Psoas muscle (tissue), 8 donors: ENCODE data around the gene SEMA3F. TPM values are rescaled to one million over a fixed set of nuclear protein-coding genes. Genes with fewer than 3 reads are reported as not detected.

ENCODE experiments used
- ATAC-seq, 4 donors: fragments of 200-7000 bp; cut with Tn5 transposase; one replicate each; pipeline ENCODE4 v1.9.1; 2020; ENCODE audit warnings: moderate library complexity in 3 of 4, mild to moderate bottlenecking in 2 of 4
- DNase-seq, 2 donors: peaks; one replicate each; pipeline ENCODE4 v3.0.0-alpha.2; 2020
- H3K27ac ChIP-seq: fragments of 200-600 bp; one replicate; pipeline ENCODE4 v1.8.0; 2022
- H3K27me3 ChIP-seq, 3 donors: fragments of 200-600 bp in 1 of 3; one replicate each; pipeline versions ENCODE4 v1.6.1 to v1.8.0; 2013 to 2022; ENCODE audit warnings: low read length in 2 of 3, mild to moderate bottlenecking in 2 of 3, moderate library complexity in 1 of 3; ENCODE audit not compliant: insufficient read depth in 3 of 3
- H3K36me3 ChIP-seq, 2 donors: fragments of 200-600 bp in 1 of 2; one replicate each; pipeline versions ENCODE4 v1.6.1 to v1.8.0; 2013 to 2022; ENCODE audit warnings: low read depth in 1 of 2, mild to moderate bottlenecking in 1 of 2, moderate library complexity in 1 of 2; ENCODE audit not compliant: insufficient read depth in 1 of 2
- H3K4me1 ChIP-seq: fragments of 200-600 bp; one replicate; pipeline ENCODE4 v1.8.0; 2022
- H3K4me3 ChIP-seq: fragments of 200-600 bp; one replicate; pipeline ENCODE4 v1.8.0; 2022; ENCODE audit warnings: mild to moderate bottlenecking
- H3K9me3 ChIP-seq: fragments of 200-600 bp; one replicate; pipeline ENCODE4 v1.8.0; 2022
- WGBS, 3 donors: extraction: QIAGEN DNeasy Blood & Tissue Kit; methylation state at CpG; one replicate each; pipeline versions ENCODE4 v1.1.6 to v1.1.7; 2013; 5-methylcytosine and 5-hydroxymethylcytosine counted together
- intact Hi-C, 2 donors: fragments of 100-400 bp; cut with DNase I; formaldehyde crosslinking; loops; one replicate each; pipeline versions ENCODE4 v1.11.0 to v1.14.2; 2022
- polyA plus RNA-seq, 3 donors: library from polyadenylated mRNA; stranded (reverse); fragments of 200-250 nt; gene quantifications; one replicate each; pipeline ENCODE4 v1.2.3, GENCODE V29; 2013
- total RNA-seq, 4 donors: library from RNA; stranded (reverse); fragmentation: NEBNext Ultra II Directional in 2 of 4; extraction: Animal tissue kit (Norgen Biotek cat#: 25700) in 2 of 4; gene quantifications; one replicate each; pipeline versions ENCODE4 v1.2.1 to v1.2.4, GENCODE V29; 2021 to 2023
- TF ChIP-seq, protein P1 (sequence below): fragments of 200-600 bp; IDR thresholded peaks from one replicate; pipeline ENCODE4 v1.8.0; 2022; ENCODE audit warnings: antibody characterized with exemption
- donor health status: healthy with polysubstance abuse.
- donor health status: DM: no; HTN: no; CAD: no; lungs with moderate emphysema.
- donor health status: Bipolar disorder and iron deficiency.
- donor health status: healthy.
- donor health status: DM: yes; HTN: yes; CAD: no.
- donor health status: DM: no; HTN: no; CAD: no.
- donor health status: DM: no; HTN: no; CAD: no.
- donor health status: DM: yes; HTN: yes; CAD: no.

SEMA3F gene
- total and polyA plus RNA-seq, 7 donors = 4.7 to 13.7 (median 7.6) TPM

DNA sequence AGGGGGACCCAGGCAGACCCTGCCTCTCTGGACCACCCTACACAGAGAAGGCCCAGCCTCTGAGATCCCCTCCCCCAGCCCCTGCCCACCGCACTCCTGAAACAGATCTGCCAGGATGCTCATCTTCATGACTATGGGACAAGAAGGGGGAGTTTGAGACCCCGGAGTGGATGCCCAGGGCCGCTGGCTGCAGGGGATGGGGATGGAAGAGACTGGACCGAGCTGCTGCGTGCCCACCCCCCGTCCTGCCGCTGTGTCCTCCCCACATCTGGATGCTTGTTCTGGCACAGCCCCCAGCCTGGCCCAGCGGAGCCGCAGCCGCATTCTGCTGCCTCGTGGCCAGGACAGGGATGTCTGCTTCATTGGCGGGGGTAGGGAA is 30.3 kb upstream of the SEMA3F start:
- 11 to 28% (median 23%) methylated on average over 9 to 12 of the region's 12 CpGs for WGBS, 3 donors
- no peak overlapping the region for H3K27ac ChIP-seq
- DNase-seq (peak in 1 of 2 donors; percentile 45), ATAC-seq (no peak)
- no peak overlapping the region for H3K4me3 ChIP-seq
- TF ChIP-seq, protein P1, sequence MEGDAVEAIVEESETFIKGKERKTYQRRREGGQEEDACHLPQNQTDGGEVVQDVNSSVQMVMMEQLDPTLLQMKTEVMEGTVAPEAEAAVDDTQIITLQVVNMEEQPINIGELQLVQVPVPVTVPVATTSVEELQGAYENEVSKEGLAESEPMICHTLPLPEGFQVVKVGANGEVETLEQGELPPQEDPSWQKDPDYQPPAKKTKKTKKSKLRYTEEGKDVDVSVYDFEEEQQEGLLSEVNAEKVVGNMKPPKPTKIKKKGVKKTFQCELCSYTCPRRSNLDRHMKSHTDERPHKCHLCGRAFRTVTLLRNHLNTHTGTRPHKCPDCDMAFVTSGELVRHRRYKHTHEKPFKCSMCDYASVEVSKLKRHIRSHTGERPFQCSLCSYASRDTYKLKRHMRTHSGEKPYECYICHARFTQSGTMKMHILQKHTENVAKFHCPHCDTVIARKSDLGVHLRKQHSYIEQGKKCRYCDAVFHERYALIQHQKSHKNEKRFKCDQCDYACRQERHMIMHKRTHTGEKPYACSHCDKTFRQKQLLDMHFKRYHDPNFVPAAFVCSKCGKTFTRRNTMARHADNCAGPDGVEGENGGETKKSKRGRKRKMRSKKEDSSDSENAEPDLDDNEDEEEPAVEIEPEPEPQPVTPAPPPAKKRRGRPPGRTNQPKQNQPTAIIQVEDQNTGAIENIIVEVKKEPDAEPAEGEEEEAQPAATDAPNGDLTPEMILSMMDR = no peak
- H3K36me3 ChIP-seq = peaks cover 2 to 17% of the 10 kb centered on the region in 2 donors
- peaks cover 4% of the 10 kb centered on the region for H3K4me1 ChIP-seq
- H3K27me3 ChIP-seq = no peaks in the 10 kb centered on the region
- intact Hi-C loops = loop anchor here (5.0 kb wide), 2 partner anchors 108 to 148 kb away; no protein-coding TSS in a partner anchor
- no peaks in the 10 kb centered on the region for H3K9me3 ChIP-seq

DNA sequence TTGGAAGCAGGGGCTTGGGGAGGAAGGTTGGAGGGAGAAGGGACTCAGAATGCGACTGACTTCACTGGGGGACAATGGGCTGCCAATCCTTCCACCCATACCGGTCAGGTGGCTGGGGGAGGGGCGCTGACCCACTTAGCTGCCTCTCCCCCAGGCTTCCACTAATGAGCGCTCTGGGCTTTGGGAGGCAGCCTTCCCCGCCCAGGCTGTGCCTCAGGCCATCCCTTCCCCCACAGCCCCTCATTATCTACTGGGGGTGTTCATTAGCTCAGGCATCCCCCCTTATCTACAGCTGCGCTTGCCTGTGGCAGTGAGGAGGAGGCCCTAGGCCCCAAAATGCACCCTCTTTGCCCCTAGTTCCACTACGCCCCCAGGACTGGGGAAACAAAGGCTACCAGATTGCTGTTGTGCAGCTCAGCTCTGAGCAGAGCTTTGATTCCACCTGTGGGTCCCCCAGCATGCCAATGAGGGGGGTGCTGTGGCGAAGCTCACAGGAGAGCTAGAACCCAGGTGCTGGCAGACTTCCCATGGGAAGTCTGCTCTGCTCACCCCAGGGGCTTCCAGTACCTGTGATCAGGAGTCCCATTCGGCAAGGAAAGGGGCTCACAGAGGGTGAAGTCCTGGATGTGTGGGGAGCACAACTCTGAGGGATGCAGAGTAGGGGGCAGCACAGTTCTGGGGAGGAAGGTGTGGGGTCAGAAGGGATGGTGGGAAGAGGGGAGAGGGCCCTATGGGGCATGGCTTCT is 29.4 kb upstream of the SEMA3F start:
- WGBS, 3 donors = 71 to 86% (median 79%) methylated on average over 8 to 9 of the region's 9 CpGs
- no peak overlapping the region for H3K4me3 ChIP-seq
- H3K27ac ChIP-seq = no peak overlapping the region
- peaks cover 4% of the 10 kb centered on the region for H3K4me1 ChIP-seq
- intact Hi-C loops = no loop called here
- TF ChIP-seq, protein P1 = no peak
- no peaks in the 10 kb centered on the region for H3K9me3 ChIP-seq
- H3K36me3 ChIP-seq = peaks cover 0 to 8% of the 10 kb centered on the region in 2 donors
- DNase-seq (peak in 1 of 2 donors; percentile 29), ATAC-seq (no peak)
- no peaks in the 10 kb centered on the region for H3K27me3 ChIP-seq

DNA sequence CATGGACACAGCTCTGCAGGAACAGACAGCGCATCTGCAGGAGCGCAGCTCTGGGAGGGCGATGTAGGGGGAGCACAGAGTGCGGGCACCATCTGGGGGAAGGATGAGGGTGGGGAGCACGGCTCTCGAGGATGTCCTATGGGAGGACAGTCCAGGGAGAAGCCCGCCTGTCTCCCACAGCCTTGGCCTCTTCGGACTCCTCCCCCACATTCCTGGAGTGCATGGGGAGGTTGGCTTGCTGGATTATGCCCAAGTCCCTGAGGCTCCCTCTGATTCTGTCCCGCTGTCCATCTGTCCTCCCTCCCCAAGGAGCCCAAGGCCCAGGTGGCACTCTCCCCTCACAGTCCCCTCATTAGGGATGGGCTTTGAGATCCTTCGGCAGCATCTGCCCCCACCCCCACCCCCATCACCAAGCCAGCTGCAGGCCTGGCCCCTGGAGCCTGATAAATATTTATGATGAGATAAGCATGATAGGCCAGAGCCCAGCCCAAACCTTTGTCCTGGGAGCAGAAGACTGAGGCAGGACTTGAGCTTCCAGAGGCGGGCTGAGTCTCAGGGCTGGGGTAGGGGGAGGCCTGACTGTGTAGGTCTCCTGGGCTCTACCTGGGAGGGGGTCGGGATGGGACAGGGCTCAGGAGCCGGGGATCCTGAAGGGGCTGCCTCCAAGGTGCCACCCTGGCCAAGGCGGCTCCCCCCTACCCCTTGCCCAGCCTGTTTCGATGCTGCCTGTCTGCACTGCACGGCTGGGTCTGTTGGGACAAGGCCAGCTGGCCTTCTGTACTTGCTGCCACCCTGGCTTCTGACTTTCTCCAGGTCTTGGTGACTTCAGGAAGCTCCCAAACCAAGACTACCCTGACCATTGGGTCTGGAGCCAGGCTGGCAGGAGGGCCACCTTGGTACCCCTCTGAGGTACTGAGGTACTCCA is 28.6 kb upstream of the SEMA3F start:
- Histone ChIP-seq H3K27ac (no peak overlapping the region), H3K27me3 (no peaks in the 10 kb centered on the region), H3K4me1 (peaks cover 4% of the 10 kb centered on the region), H3K9me3 (no peaks in the 10 kb centered on the region), H3K4me3 (no peak overlapping the region), H3K36me3 (no peaks in the 10 kb centered on the region)
- WGBS, 3 donors = 53 to 67% (median 62%) methylated on average over 16 of the region's 16 CpGs
- ATAC-seq = no peak
- intact Hi-C loops = no loop called here
- peak in 1 of 2 donors; percentile 49 for DNase-seq
- TF ChIP-seq, protein P1 = no peak

DNA sequence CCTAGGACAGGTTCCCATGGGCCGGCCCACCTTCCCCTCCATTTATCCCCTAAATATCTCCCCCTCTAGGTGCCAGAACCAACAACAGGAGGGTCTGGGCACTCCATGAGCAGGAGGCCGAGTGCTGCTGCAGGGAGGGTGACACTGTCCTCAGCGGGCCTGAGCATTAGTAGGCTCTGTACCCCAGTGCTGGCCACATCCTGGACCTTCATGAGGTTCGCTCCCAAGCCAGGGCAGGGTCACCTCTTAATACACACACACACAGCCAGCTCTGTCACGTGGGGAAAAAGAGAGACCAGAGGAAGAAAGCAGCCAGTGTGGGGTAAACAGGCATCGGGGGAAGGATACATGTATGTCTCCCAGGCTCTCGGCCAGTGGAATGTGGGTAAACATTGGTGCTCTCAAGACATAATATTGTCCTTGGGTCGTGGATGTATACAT is 27.9 kb upstream of the SEMA3F start:
- Histone ChIP-seq H3K4me3 (no peak overlapping the region), H3K4me1 (no peaks in the 10 kb centered on the region), H3K27me3 (no peaks in the 10 kb centered on the region), H3K9me3 (no peaks in the 10 kb centered on the region), H3K36me3 (no peaks in the 10 kb centered on the region), H3K27ac (no peak overlapping the region)
- intact Hi-C loops = no loop called here
- DNase-seq = peak in 1 of 2 donors; percentile 4
- WGBS, 3 donors = 81 to 89% (median 82%) methylated on average over 8 of the region's 8 CpGs
- ATAC-seq = no peak
- TF ChIP-seq, protein P1 = no peak
